DND-41 (cell line): ENCODE results near the gene RPS28.

Source experiments
- ATAC-seq: fragments of 200-7000 bp; cut with Tn5 transposase; 3 replicates; pipeline ENCODE4 v1.9.1; 2021; ENCODE audit warnings: low read depth; ENCODE audit not compliant: insufficient read depth
- DNase-seq: peaks from one replicate; pipeline ENCODE4 v3.0.0-alpha.2; 2020
- H2AFZ ChIP-seq: 2 replicates; pipeline ENCODE4 v1.6.0; 2012; ENCODE audit warnings: low read depth, low read length
- H3K27ac ChIP-seq: 2 replicates; pipeline ENCODE4 v1.5.1; 2012; ENCODE audit warnings: low read length, inconsistent platforms
- H3K27me3 ChIP-seq: fragments of 200-600 bp; sonication (generic); 2 replicates; pipeline ENCODE4 v1.6.0; 2012; ENCODE audit warnings: low read length, mild to moderate bottlenecking, inconsistent platforms; ENCODE audit not compliant: insufficient read depth, poor library complexity
- H3K36me3 ChIP-seq: 2 replicates; pipeline ENCODE4 v1.5.1; 2012; ENCODE audit warnings: low read length, inconsistent platforms; ENCODE audit not compliant: insufficient read depth
- H3K4me1 ChIP-seq: 2 replicates; pipeline ENCODE4 v1.5.1; 2012; ENCODE audit warnings: mild to moderate bottlenecking, low read length; ENCODE audit not compliant: insufficient read depth
- H3K4me2 ChIP-seq: 2 replicates; pipeline ENCODE4 v1.6.0; 2012; ENCODE audit warnings: mild to moderate bottlenecking, moderate library complexity, low read length, inconsistent platforms; ENCODE audit not compliant: insufficient read depth
- H3K4me3 ChIP-seq, 2 experiments: fragments of 200-600 bp in 1 of 2; shearing (Covaris generic) in 1 of 2; 2 replicates each; pipeline ENCODE4 v1.5.1; 2012 to 2016; ENCODE audit warnings: inconsistent platforms in 2 of 2, low read length in 2 of 2, mild to moderate bottlenecking in 2 of 2, low read depth in 1 of 2, moderate library complexity in 1 of 2
- H3K79me2 ChIP-seq: 2 replicates; pipeline ENCODE4 v1.6.0; 2012; ENCODE audit warnings: low read length, inconsistent platforms; ENCODE audit not compliant: insufficient read depth
- H3K9ac ChIP-seq: 2 replicates; pipeline ENCODE4 v1.6.0; 2012; ENCODE audit warnings: low read depth, mild to moderate bottlenecking, inconsistent platforms, low read length, moderate library complexity
- H3K9me3 ChIP-seq: 2 replicates; pipeline ENCODE4 v1.5.1; 2012; ENCODE audit warnings: low read length, moderate library complexity, mild to moderate bottlenecking, inconsistent platforms; ENCODE audit not compliant: insufficient read depth, severe bottlenecking
- H4K20me1 ChIP-seq: 2 replicates; pipeline ENCODE4 v1.6.0; 2012; ENCODE audit warnings: low read length; ENCODE audit not compliant: insufficient read depth
- EZH2 ChIP-seq: IDR thresholded peaks from 3 replicates; pipeline ENCODE4 v1.6.1; 2012; ENCODE audit warnings: borderline replicate concordance, low read depth, mild to moderate bottlenecking, moderate library complexity, low read length, inconsistent platforms; ENCODE audit not compliant: severe bottlenecking
- TF ChIP-seq, protein P1 (sequence below): IDR thresholded peaks from 2 replicates; pipeline ENCODE4 v1.5.1; 2012; ENCODE audit warnings: borderline replicate concordance, low read length, moderate library complexity, mild to moderate bottlenecking; ENCODE audit not compliant: poor library complexity, severe bottlenecking; ENCODE audit errors: extremely low read depth

The RPS28 gene

GRCh38 chr19:8323781-8324185 is 2.5 kb downstream of the RPS28 start:
- ATAC-seq (no peak), DNase-seq (no peak)
- TF ChIP-seq EZH2, result no peak
- TF ChIP-seq, protein P1, sequence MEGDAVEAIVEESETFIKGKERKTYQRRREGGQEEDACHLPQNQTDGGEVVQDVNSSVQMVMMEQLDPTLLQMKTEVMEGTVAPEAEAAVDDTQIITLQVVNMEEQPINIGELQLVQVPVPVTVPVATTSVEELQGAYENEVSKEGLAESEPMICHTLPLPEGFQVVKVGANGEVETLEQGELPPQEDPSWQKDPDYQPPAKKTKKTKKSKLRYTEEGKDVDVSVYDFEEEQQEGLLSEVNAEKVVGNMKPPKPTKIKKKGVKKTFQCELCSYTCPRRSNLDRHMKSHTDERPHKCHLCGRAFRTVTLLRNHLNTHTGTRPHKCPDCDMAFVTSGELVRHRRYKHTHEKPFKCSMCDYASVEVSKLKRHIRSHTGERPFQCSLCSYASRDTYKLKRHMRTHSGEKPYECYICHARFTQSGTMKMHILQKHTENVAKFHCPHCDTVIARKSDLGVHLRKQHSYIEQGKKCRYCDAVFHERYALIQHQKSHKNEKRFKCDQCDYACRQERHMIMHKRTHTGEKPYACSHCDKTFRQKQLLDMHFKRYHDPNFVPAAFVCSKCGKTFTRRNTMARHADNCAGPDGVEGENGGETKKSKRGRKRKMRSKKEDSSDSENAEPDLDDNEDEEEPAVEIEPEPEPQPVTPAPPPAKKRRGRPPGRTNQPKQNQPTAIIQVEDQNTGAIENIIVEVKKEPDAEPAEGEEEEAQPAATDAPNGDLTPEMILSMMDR, result no peak
- H3K9me3 ChIP-seq, result no peaks in the 10 kb centered on the region
- H4K20me1 ChIP-seq, result peaks cover 23% of the 10 kb centered on the region
- peak overlapping the region; percentile 83; the same call in 1 of the 2 replicates for H3K4me2 ChIP-seq
- no peak overlapping the region for H3K27ac ChIP-seq
- H3K27me3 ChIP-seq, result no peaks in the 10 kb centered on the region
- H3K4me1 ChIP-seq, result peaks cover 37% of the 10 kb centered on the region
- peaks cover 26% of the 10 kb centered on the region for H3K36me3 ChIP-seq
- no peak overlapping the region for H3K4me3 ChIP-seq
- no peak overlapping the region for H3K9ac ChIP-seq
- H2AFZ ChIP-seq, result no peak overlapping the region
- peaks cover 47% of the 10 kb centered on the region for H3K79me2 ChIP-seq

DNA sequence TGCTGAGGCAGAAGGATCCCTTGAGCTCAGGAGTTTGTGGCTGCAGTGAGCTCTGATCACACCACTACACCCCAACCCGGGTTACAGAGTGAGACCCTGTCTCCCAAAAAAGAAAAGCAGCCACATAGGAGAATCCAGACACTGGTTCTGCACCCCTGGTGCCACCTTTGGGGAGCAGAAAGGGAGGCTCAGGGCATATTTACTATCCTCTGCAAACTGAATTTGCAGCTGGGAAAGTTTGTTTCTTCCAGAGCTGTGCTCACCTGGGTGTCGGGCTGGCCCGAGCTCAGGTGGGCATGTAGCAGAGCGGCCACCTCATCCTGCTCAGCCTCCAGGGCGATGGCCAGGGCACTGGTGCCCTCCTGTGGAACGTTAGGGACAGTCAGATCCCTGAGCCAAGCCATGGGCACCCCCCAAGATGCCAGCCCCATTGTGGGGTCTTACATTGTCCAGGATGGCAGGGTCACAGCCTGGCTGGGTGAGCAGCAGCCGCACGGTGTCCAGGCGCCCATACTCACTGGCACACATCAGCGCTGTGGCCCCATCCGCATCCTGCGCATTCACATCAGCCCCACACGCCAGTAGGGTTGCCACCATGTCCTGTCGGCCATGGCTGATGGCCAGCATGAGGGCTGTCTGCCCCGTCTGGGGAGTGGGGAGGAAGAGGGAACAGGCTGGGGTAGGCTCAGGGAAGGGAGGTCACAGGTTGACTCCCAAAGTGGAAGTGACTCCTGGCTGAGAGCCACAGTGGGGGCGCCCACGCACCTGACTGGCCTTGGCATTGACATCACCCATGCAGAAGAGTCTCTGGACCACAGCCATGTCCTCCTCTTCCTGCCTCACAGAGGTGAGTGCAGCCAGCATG is 3.1 kb downstream of the RPS28 start:
- peak; percentile 29 for DNase-seq
- no peak overlapping the region for H3K9ac ChIP-seq
- H3K4me3 ChIP-seq, result no peak overlapping the region
- peaks cover 26% of the 10 kb centered on the region for H3K36me3 ChIP-seq
- H3K79me2 ChIP-seq, result peaks cover 41% of the 10 kb centered on the region
- no peak overlapping the region for H3K27ac ChIP-seq
- H3K4me1 ChIP-seq, result peaks cover 31% of the 10 kb centered on the region
- H3K4me2 ChIP-seq, result no peak overlapping the region
- no peaks in the 10 kb centered on the region for H3K27me3 ChIP-seq
- ATAC-seq, result 0 out of 3 replicates have a peak, but pooled peaks have one; percentile 3
- H2AFZ ChIP-seq, result no peak overlapping the region
- no peaks in the 10 kb centered on the region for H3K9me3 ChIP-seq
- TF ChIP-seq, protein P1, result peak; percentile 40
- TF ChIP-seq EZH2, result no peak
- peaks cover 23% of the 10 kb centered on the region for H4K20me1 ChIP-seq

DNA sequence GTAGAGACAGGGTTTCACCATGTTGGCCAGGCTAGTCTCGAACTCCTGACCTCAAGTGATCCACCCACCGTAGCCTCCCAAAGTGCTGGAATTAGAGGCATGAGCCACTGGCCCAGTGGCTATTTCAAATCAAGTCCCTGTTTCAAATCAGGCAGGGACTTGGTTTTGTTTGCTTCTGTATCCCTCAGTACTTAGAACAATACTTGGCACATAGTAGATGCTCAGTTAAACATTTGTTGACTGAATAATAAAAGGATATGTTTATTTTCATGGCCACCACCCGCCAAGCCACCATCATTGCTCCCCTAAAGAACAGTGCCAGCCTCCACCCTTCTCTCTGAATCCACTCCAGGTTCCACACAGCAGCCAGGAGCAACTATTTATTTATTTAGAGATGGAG is 4.2 kb downstream of the RPS28 start:
- Histone ChIP-seq H3K4me2 (no peak overlapping the region), H3K4me1 (peaks cover 20% of the 10 kb centered on the region), H3K36me3 (peaks cover 26% of the 10 kb centered on the region), H3K9ac (no peak overlapping the region), H3K27me3 (no peaks in the 10 kb centered on the region), H3K79me2 (peaks cover 31% of the 10 kb centered on the region), H2AFZ (no peak overlapping the region), H3K4me3 (no peak overlapping the region), H3K27ac (no peak overlapping the region), H4K20me1 (peaks cover 23% of the 10 kb centered on the region), H3K9me3 (no peaks in the 10 kb centered on the region)
- no peak for TF ChIP-seq EZH2
- TF ChIP-seq, protein P1, result no peak
- no peak for DNase-seq
- no peak for ATAC-seq
